ENCODE data around the gene ATP8B4. TPM values are rescaled to one million over a fixed set of nuclear protein-coding genes. Genes with fewer than 3 reads are reported as not detected.

The ATP8B4 gene
- total RNA-seq, 1 donor from 2014 or later: not detected

DNA sequence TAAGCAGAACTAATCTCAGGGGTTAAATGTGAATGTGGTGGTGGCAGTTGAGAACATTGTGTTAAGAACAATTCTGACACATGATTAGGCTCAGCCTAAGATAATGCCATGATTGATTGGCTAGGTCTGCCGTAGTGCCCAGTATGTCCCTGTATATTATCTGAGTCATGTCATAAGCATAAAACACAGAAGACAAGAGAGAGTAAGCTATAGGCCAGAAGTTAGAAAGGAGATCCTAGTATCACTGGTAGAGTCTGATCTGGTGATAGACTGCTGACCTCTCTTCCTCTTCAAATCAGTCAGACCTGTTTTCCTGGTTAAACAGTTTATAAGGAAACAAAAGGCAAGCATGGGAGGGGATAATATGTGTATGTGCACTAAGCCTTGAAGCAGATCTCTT, 30.1 kb upstream of the ATP8B4 start:
- H3K4me3 Mint-ChIP-seq: no peak overlapping the region
- DNase-seq (ENCODE audit: low read depth, low spot score): no peak
- no peak for TF ChIP-seq CTCF (conservative IDR thresholded peaks at IDR 0.05)
- peaks cover 4% of the 10 kb centered on the region for H3K4me1 Mint-ChIP-seq
- H3K27me3 Mint-ChIP-seq (ENCODE audit: low read depth): no peaks in the 10 kb centered on the region
- H3K9me3 Mint-ChIP-seq: no peaks in the 10 kb centered on the region
- H3K36me3 Mint-ChIP-seq (ENCODE audit: low read depth): no peaks in the 10 kb centered on the region
- H3K27ac Mint-ChIP-seq (ENCODE audit: unreplicated experiment): no peak overlapping the region

GRCh38 chr15:50148362-50148963, 29.4 kb upstream of the ATP8B4 start:
- peak; percentile 60 for TF ChIP-seq CTCF (conservative IDR thresholded peaks at IDR 0.05)
- no peaks in the 10 kb centered on the region for H3K9me3 Mint-ChIP-seq
- peak; percentile 16 for DNase-seq (ENCODE audit: low read depth, low spot score)

DNA sequence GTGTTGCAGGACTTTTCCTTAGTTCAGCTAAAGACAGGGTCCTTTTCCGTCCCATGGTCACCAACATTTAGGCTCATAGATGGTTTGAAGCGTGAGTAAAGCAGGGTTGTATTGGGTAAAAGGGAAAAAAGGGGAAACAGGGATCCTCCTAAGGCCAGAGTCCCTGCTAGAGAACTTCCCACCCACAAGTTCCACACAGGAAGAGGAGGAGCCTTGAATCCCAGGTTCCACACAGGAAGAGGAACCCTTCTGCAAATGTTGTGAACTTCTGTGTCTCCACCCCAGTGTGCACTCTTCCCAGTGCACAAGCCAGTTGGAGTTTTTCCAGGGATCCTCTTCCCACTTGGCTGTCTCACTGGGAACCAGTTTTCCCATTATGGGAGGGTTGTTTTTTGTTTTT, 27.6 kb upstream of the ATP8B4 start:
- Mint-ChIP-seq H3K9me3 (no peaks in the 10 kb centered on the region), H3K27ac (ENCODE audit: unreplicated experiment) (no peak overlapping the region), H3K4me1 (peaks cover 4% of the 10 kb centered on the region), H3K4me3 (no peak overlapping the region), H3K36me3 (ENCODE audit: low read depth) (no peaks in the 10 kb centered on the region), H3K27me3 (ENCODE audit: low read depth) (no peaks in the 10 kb centered on the region)
- no peak for TF ChIP-seq CTCF (conservative IDR thresholded peaks at IDR 0.05)
- no peak for DNase-seq (ENCODE audit: low read depth, low spot score)

More at GRCh38 chr15:50148362-50148963, 29.4 kb upstream of the ATP8B4 start:
- Mint-ChIP-seq H3K4me1 (peaks cover 4% of the 10 kb centered on the region), H3K4me3 (no peak overlapping the region), H3K27ac (ENCODE audit: unreplicated experiment) (no peak overlapping the region), H3K36me3 (ENCODE audit: low read depth) (no peaks in the 10 kb centered on the region), H3K27me3 (ENCODE audit: low read depth) (no peaks in the 10 kb centered on the region)

DNA sequence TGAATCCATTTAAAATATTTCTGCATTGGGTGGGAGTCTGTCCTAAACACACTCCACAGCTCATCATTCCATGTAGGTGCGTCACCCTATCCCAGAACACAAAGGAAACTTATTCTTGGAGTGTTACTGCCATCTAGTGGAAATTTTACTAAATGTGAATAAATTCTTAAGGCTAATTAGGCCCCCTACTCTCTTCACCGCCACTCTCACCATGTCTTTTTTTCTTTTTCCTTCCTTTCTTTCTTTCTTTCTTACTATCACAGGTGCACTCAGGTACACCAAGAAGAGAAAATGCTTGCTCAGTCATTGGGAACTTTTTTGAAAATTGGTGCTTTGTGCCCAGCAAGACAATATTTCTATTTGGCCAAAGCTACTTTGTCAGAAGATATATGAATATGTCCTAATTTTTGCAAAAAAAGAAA, 26.4 kb upstream of the ATP8B4 start:
- DNase-seq (ENCODE audit: low read depth, low spot score): no peak
- H3K9me3 Mint-ChIP-seq: no peaks in the 10 kb centered on the region

DNA sequence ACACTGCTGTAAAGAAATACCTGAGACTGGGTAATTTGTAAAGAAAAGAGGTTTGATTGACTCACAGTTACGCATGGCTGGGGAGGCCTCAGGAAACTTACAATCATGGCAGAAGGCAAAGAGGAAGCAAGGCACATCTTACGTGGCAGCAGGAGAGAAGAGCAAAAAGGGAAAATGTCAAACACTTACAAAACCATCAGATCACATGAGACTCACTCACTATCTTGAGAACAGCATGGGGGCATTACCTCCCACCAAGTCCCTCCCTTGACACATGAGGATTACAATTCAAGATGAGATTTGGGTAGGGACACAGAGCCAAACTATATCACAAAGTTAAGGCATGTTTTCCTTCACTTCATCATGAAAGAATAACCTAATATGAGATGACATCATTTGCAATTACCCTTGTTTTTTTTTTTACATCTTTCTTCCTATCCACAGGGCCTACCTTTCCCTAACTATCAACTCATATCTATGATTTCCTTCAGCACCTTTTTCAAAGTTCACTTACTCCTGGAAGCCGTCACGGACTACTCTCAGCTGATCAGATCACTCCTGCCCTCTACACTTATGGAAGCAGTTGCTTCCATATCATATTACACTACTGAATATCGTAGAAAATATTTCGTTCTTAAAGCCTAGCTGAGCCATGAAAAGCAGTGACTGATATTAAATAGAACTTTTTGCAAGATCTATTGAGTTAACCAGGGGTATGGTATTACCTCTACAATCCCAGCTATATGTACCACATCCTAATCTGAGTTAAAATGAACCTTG, 25.5 kb upstream of the ATP8B4 start:
- H3K27ac Mint-ChIP-seq (ENCODE audit: unreplicated experiment): no peak overlapping the region
- H3K4me1 Mint-ChIP-seq: peaks cover 4% of the 10 kb centered on the region
- TF ChIP-seq CTCF (conservative IDR thresholded peaks at IDR 0.05): no peak
- no peaks in the 10 kb centered on the region for H3K9me3 Mint-ChIP-seq
- no peak for DNase-seq (ENCODE audit: low read depth, low spot score)
- H3K27me3 Mint-ChIP-seq (ENCODE audit: low read depth): no peaks in the 10 kb centered on the region
- H3K4me3 Mint-ChIP-seq: no peak overlapping the region
- no peaks in the 10 kb centered on the region for H3K36me3 Mint-ChIP-seq (ENCODE audit: low read depth)

More for the DNA sequence above, 26.4 kb upstream of the ATP8B4 start:
- Mint-ChIP-seq H3K36me3 (ENCODE audit: low read depth) (no peaks in the 10 kb centered on the region), H3K27ac (ENCODE audit: unreplicated experiment) (no peak overlapping the region), H3K4me1 (peaks cover 4% of the 10 kb centered on the region), H3K4me3 (no peak overlapping the region), H3K27me3 (ENCODE audit: low read depth) (no peaks in the 10 kb centered on the region)
- peak; percentile 77 for TF ChIP-seq CTCF (conservative IDR thresholded peaks at IDR 0.05)

Measured in neural crest cell (in vitro differentiated cells).